GM18951 (cell line): Measurements from ENCODE around the gene DYNC2I2.
"Not testable (repeated sequence)": the region's sequence is repeated elsewhere in the genome, so short reads cannot be mapped to it uniquely, and the experiment has no call there.

ENCODE experiments used
- POLR2A ChIP-seq: IDR thresholded peaks from 4 replicates; pipeline ENCODE4 v1.6.1; 2011; ENCODE audit warnings: mild to moderate bottlenecking; ENCODE audit not compliant: insufficient read length, insufficient read depth; ENCODE audit errors: extremely low read depth
- in situ Hi-C: fragments of 300-500 bp; cut with MboI; formaldehyde crosslinking; loops from one replicate; pipeline ENCODE4 v1.12.0; 2022; ENCODE audit warnings: low sequenced_read_pairs, mixed read lengths, inconsistent platforms; ENCODE audit not compliant: unreplicated experiment

Gene DYNC2I2

DNA sequence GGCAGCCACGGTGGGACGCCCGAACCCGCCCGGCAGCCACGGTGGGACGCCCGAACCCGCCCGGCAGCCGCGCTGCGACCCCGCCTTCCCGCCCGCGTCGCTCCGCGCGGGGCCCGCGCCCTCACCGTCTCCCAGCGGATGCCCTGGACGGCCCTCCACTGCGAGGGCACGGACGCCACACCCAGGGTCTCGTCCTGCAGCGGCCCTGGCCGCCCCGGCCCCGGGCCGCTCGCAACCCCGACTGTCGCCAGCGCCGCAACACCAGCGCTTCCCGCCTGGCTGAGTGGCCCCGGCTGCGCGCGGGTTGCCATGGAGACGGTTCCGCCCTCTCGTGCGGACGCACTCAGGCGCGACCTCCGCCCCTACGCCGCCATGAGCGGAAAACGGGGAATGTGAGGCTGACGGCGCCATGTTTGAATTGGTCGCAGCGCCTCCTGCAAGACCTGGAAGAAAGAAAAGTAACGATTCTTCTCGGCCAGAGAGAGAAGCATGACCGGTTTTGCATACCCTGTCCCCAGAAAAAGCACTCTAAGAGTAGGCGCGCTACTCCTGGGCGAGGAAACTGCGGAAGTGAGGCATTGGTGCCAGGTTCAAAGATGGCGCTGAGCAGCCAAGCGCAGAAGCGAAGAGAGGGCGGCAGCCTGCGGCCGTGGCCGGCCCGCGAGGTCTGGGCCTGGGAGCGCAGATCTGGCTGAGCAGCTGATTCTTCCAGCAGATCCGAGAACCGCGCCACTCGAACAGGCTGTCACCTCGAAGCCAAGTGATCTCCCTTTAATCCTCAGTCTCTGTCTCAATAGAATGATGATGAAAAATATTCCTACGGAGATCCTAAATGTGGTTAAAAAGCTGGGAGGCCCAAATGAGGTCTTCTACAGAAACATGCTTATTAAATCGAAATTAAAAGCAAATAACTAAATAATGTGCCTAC lies at the start of gene DYNC2I2:
Gene DYNC2I2, minus strand, starts transcription at position 432 of the 928 bp plus-strand sequence. Its CDS starts 121 bp downstream, at position 311.
- TF ChIP-seq POLR2A = peak; percentile 75
- in situ Hi-C loops = no loop called here

DNA sequence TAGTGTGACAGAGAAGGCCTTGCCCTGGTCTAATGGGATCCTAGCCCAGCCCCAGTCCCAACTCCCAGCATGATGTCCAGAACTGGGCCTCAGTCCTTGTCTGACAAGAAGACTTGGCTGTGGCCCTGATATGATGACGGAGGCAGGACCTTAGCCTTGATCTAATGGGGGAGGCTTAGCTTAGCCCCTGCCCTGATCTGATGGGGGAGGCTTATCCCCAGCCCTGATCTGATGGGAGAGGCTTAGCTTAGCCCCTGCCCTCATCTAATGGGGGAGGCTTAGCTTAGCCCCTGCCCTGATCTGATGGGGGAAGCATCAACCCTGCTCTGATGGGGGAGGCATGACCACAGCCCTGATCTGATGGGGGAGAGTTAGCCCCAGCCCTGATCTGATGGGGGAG lies 49.4 kb upstream of the DYNC2I2 start:
- in situ Hi-C loops = no loop called here
- TF ChIP-seq POLR2A = no peak

DNA sequence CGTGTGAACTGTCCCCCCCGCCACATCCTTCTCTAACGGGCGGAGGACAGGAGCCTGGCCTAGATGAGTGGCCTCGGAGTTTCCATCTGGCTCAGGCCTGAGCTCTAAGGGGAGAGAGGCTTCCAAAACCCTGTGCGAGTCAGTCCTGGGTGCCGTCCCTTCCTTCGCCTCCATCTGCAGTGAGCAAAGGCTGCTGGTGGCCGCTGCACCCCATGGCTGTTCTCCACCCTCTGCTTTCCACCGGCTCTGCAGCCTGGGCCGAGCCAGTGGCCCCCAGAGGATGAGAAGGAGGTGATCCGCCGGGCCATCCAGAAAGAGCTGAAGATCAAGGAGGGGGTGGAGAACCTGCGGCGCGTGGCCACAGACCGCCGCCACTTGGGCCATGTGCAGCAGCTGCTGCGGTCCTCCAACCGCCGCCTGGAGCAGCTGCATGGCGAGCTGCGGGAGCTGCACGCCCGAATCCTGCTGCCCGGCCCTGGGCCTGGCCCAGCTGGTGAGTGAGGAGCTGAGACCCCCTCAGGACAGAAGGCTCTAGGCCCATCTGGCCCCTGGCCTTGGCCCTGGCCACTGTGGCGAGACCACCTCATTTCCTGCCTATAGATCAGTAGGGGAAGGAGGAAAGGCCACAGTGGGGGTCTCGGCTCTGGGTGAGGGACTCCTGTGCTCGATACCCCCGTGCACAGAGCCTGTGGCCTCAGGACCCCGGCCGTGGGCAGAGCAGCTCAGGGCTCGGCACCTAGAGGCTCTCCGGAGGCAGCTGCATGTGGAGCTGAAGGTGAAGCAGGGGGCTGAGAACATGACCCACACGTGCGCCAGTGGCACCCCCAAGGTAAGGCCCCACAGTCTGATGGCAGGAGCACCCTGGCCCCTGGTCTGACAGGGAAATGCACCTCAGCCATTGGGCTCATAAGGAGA lies 48.7 kb upstream of the DYNC2I2 start:
- in situ Hi-C loops = no loop called here
- TF ChIP-seq POLR2A = no peak

DNA sequence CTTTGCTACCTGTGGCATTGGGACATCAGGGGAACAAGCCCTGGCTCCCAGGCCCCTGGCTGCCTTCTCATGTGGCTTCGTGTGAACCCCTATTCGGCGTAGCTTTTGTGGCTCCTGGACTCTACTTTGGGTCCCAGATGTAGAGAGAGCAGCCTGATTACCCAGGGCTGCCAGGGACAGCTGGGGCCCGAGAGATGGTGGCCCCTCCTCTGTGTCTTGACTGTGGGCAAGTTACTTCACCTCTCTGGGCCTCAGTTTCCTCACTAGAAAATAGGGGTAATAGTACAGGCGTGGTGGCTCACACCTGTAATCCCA lies 47.7 kb upstream of the DYNC2I2 start:
- TF ChIP-seq POLR2A = no peak
- in situ Hi-C loops = no loop called here

DNA sequence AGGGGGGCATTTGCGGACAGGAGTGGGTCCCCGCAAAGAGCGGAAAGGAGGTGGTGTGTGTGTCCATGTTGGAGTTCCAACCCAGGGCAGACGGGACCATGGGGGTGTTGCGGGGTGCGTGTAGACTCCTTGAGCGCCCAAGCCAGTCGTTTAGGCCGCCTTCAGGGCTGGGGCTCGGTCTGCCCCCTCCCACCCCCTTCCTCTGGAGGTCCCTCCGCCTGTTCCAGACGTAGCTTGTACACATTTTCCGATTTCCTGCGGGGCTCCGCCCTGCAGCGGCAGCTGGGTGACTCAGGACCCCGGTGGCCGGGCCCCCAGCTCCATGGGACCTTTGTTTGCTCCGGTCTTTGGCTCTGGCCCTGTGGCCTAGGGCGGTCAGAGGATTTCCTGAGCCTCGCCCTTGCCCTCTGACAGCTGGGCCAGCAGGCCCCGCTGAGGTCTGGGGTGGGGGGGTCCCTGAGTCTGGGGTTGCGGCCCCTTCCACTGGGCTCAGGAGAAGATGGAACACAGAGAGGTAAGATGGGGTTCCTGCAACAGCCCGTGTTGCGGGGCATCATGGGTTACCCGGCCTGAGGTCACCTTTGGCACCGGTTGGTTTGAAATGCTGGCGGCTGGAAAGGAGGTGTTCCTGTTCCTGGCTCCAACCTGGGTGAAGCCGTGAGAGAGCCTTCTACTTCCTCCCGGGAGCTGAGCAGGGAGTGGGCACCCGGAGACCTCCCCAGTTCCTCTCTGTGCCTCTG lies 47.1 kb upstream of the DYNC2I2 start:
- no peak for TF ChIP-seq POLR2A
- in situ Hi-C loops = no loop called here

DNA sequence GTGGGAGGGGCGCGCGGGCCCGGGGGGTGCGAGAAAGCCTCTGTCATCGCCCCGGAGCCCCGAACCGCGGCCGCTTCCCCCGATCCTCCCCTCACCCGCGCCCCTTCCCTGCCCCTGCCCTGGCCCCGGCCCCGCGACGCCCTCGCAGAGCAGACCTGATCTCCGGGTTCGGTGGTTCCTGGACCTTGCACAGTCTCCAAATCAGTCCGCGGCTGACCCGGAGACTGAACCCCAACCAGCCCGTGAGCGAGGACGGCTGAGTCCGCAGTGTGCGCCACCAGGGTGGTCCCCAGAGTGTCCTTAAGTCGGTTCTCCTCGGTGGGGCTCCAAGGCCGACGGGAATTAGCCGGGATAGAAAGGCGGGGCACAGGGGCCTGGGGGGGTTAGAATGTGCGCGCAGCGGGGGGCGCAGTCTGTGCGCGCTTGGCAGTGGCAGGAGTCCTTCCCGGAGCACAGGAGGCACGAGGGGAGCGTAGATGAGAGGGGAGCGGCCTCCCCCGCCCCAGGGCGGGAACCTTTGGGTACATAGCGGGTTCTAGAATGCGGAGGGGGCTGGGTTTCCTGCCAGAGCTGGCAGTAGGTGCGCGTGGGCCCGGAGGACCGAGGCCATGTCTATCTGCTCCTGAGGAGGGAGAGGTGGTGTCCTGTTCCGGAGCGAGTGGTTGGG lies 46.4 kb upstream of the DYNC2I2 start:
- in situ Hi-C loops = no loop called here
- no peak for TF ChIP-seq POLR2A

DNA sequence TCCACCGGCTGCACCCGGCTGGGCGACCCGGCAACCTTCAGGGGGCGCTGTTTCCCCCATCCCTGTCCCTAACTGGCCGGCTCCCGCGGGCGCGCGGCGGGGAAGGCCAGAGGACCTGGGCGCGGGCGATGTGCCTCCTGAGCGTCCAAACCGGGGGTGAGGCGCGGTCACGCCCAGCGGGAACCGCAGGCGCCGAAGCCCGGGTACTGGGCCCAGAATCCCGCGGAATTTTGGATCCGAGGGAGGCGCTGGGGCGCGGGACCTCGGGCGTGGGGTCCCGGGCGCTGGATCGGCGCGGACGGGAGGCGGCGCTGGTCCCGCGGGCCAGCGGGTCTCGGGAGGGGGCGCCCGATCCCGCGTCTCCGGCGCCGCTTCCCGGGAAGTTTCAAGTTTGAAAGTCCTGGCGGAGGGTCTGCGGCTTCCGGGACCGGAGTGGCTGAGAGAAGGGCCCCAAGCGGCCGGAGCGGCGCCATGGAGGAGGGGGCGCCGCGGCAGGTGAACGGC lies 45.9 kb upstream of the DYNC2I2 start, which contains the start of gene PKN3:
Gene PKN3, plus strand, starts transcription at position 59 of the 504 bp plus-strand sequence. Its CDS starts 413 bp downstream, at position 472.
- TF ChIP-seq POLR2A = peak; percentile 58
- in situ Hi-C loops = no loop called here

DNA sequence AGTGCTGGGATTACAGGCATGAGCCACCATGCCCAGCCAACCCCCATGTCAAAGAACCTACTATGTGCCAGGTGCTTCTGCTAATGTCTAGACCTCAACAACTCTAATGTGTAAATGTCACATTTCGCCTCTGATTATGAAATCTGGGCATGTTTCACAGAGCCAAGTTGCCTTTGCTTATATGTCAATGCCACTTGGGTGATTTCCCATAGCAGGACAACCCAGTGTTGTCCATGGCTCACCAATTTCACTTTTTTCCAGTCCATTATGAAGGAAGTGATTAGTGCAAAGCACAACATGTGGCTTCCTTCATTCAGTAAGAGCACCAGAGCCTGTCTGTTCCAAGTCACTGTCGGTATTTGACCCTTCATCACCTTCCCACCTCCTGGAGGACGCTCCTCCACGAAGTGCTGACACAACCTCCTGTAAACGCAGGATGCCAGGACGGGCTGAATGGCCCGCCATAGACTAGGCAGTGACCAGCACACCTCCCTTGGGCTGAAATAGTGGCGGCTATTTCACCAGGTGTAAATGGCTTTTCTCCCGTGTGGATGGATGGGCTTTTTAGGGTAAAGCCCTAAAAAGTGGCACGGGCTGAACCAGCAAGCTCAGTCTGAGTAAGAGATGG lies 44.7 kb upstream of the DYNC2I2 start:
- in situ Hi-C loops = no loop called here
- TF ChIP-seq POLR2A = no peak

DNA sequence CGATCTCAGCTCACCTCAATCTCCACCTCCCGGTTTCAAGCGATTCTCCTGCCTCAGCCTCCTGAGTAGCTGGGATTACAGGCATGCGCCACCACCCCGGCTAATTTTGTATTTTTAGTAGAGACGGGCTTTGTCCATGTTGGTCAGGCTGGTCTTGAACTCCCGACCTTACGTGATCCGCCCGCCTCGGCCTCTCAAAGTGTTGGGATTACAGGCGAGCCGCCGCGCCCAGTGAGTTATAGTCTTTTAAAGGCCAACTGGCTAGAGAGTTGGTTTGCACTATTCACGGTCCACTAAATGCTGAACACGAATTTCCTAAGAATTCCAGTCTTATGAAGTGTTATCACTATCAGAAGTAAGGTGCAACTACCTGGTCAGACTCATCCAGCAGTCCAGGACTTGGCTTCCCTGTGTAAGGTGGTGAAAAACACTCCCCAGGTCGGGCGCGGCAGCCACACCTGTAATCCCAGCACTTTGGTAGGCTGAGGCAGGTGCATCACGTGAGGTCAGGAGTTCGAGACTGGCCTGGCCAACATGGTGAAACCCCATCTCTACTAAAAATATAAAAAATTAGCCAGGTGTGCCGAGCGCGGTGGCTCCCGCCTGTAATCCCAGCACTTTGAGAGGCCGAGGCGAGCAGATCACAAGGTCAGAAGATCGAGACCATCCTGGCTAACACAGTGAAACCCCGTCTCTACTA lies 42.6 kb upstream of the DYNC2I2 start:
- in situ Hi-C loops = not testable (repeated sequence)

DNA sequence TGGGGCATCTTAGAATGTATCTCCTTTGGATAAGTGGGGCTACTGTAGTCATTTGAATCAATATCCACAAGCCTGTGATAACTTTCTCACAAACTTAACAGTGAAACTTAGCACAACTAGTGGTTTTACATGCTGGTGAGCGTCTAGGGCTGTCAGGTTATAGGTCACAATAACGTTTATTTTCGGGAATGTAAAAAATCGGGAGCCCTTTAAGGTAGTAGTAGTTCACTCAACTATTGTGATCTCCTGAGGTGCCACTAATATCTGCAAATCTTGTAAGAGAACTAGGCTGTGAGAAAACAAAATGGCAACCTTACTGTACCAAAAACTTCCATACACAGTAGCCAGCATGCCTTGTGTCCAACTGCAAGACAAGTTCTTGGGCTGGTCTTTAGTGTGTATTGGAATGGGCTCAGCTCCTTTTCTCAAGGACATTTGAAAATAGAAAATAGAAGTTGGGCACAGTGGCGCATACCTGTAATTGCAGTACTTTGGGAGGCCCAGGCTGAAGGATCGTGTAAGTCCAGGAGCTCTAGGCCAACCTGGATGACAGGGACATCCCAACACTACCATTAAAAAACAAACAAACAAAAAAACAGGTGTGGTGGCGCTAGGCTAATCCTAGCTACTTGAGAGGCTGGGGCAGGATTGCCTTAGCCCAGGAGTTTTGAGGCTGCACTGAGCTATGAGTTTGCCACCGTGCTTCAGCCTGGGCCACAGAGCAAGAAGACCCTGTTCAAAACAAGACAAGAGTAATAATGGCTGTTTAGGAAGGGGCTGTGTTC lies 40.5 kb upstream of the DYNC2I2 start:
- TF ChIP-seq POLR2A = peak; percentile 27

DNA sequence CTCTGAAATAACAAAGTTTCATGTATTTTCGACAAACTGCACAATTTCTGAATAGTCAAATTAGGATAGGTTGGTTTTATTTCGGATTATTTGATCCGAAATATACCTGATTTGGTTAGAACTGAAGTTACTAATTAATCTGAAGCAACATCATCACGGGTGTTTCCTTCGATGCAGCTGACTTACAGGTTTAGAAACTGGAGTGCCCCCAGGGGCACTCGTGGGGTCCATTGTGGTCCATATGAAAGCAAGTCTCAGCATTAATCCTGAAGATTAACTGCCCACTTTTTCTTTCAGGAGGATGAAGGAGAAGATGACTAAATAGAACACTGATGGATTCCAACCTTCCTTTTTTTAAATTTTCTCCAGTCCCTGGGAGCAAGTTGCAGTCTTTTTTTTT lies 37.7 kb upstream of the DYNC2I2 start:
- no peak for TF ChIP-seq POLR2A
- in situ Hi-C loops = no loop called here

More for the DNA sequence above, 40.5 kb upstream of the DYNC2I2 start:
- in situ Hi-C loops = no loop called here

DNA sequence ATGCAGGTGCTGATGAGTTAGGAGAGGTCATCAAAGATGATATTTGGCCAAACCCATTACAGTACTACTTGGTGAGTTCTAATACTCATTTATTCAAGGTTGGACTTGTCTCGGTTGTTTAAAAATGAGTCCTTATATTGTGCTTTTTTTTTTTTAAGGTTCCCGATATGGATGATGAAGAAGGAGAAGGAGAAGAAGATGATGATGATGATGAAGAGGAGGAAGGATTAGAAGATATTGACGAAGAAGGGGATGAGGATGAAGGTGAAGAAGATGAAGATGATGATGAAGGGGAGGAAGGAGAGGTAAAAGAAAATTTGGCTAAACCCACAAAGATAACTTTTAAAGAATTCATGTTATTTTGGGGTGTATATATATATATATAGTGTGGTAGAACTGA lies 37.1 kb upstream of the DYNC2I2 start:
- in situ Hi-C loops = not testable (repeated sequence)
